H1 (cell line): ENCODE data around the gene DOK6. TPM values are rescaled to one million over a fixed set of nuclear protein-coding genes. Genes with fewer than 3 reads are reported as not detected.

Experiments
- CTCF ChIA-PET: fragments of 300-600 bp; sonication (Branson Sonifier 250); formaldehyde crosslinking; loops from one replicate; lab custom pipeline; 2021; ENCODE audit not compliant: partially characterized antibody; lab: Charles Lee
- POLR2A ChIA-PET: fragments of 300-600 bp; sonication (Branson Sonifier 250); formaldehyde crosslinking; loops from one replicate; lab custom pipeline; 2021; ENCODE audit warnings: inconsistent platforms; ENCODE audit not compliant: partially characterized antibody; lab: Charles Lee
- DNase-seq, 2 experiments: peaks; one replicate each; pipeline versions ENCODE4 v3.0.0 to v3.0.0-alpha.2; 2010 to 2022; ENCODE audit warnings: low spot score in 2 of 2, low read depth in 1 of 2, mixed read lengths in 1 of 2
- FAIRE-seq: peaks from 2 replicates; lab custom pipeline; 2011; peaks lifted over from hg19 to GRCh38; lab: Jason Lieb, UNC
- H2AFZ ChIP-seq: 2 replicates; pipeline ENCODE4 v1.8.1; 2012; ENCODE audit warnings: low read length, inconsistent platforms
- H2AK5ac ChIP-seq: 2 replicates; pipeline ENCODE4 v1.6.1; 2013; ENCODE audit warnings: low read depth, low read length
- H2BK120ac ChIP-seq: replicated peaks from 2 replicates; pipeline ENCODE3; 2013; ENCODE audit warnings: low read depth, low read length, inconsistent platforms
- H2BK12ac ChIP-seq: 2 replicates; pipeline ENCODE4 v1.6.1; 2013; ENCODE audit warnings: low read depth, low read length
- H2BK15ac ChIP-seq: 2 replicates; pipeline ENCODE4 v1.6.1; 2013; ENCODE audit warnings: low read length
- H2BK20ac ChIP-seq: 2 replicates; pipeline ENCODE4 v1.6.1; 2013; ENCODE audit warnings: low read length
- H2BK5ac ChIP-seq: 2 replicates; pipeline ENCODE4 v1.6.1; 2013; ENCODE audit warnings: low read depth, low read length
- H3K14ac ChIP-seq: 2 replicates; pipeline ENCODE4 v1.6.1; 2013; ENCODE audit warnings: inconsistent platforms; ENCODE audit not compliant: insufficient read length
- H3K18ac ChIP-seq: 2 replicates; pipeline ENCODE4 v1.6.1; 2013; ENCODE audit warnings: low read length; ENCODE audit errors: extremely low read depth
- H3K23ac ChIP-seq: 2 replicates; pipeline ENCODE4 v1.6.1; 2013; ENCODE audit warnings: inconsistent platforms; ENCODE audit not compliant: insufficient read length
- H3K23me2 ChIP-seq: 2 replicates; pipeline ENCODE4 v1.6.1; 2013; ENCODE audit warnings: low read depth, low read length
- H3K27ac ChIP-seq: 2 replicates; pipeline ENCODE4 v1.6.1; 2011; ENCODE audit warnings: low read depth, low read length, inconsistent platforms
- H3K27me3 ChIP-seq, 4 experiments: replicated peaks in 1 of 4; 1 replicate in 1 of 4; 2 replicates in 3 of 4; pipeline versions ENCODE4 v1.6.1 to v1.8.1; 2011 to 2013; ENCODE audit warnings: low read length in 3 of 4, mild to moderate bottlenecking in 3 of 4, inconsistent platforms in 2 of 4, mixed read lengths in 2 of 4, moderate library complexity in 1 of 4; ENCODE audit not compliant: control insufficient read depth in 3 of 4, insufficient read depth in 3 of 4; ENCODE audit errors: extremely low read depth in 1 of 4
- H3K36me3 ChIP-seq, 4 experiments: 2 replicates each; pipeline versions ENCODE4 v1.6.1 to v1.8.1; 2011 to 2013; ENCODE audit warnings: mild to moderate bottlenecking in 4 of 4, low read length in 3 of 4, moderate library complexity in 2 of 4, control low read depth in 1 of 4, inconsistent platforms in 1 of 4; ENCODE audit not compliant: insufficient read depth in 4 of 4, control insufficient read depth in 2 of 4
- H3K4ac ChIP-seq: replicated peaks from 2 replicates; pipeline ENCODE3; 2013; ENCODE audit warnings: low read length, low read depth, mixed read lengths, inconsistent platforms; ENCODE audit not compliant: insufficient read length
- H3K4me1 ChIP-seq, 4 experiments: replicated peaks in 1 of 4; 1 replicate in 1 of 4; 2 replicates in 3 of 4; pipeline versions ENCODE4 v1.6.1 to v1.8.1; 2011 to 2013; ENCODE audit warnings: low read length in 3 of 4, inconsistent platforms in 2 of 4, mixed read lengths in 1 of 4; ENCODE audit not compliant: insufficient read depth in 4 of 4, control insufficient read depth in 3 of 4
- H3K4me2 ChIP-seq, 2 experiments: 2 replicates each; pipeline versions ENCODE4 v1.6.1 to v1.8.1; 2011 to 2013; ENCODE audit warnings: low read depth in 2 of 2, low read length in 2 of 2, control low read depth in 1 of 2, inconsistent platforms in 1 of 2, mild to moderate bottlenecking in 1 of 2; ENCODE audit not compliant: insufficient read depth in 1 of 2
- H3K4me3 ChIP-seq, 4 experiments: fragments of 200-600, 300-600 bp in 1 of 4; sonication (generic), shearing (Covaris generic), sonication (Bioruptor Twin) in 1 of 4; 2 replicates each; pipeline versions ENCODE4 v1.5.1 to v1.8.1; 2011 to 2016; ENCODE audit warnings: low read length in 4 of 4, low read depth in 3 of 4, control low read depth in 2 of 4, inconsistent platforms in 2 of 4, mild to moderate bottlenecking in 2 of 4, mixed read lengths in 1 of 4, moderate library complexity in 1 of 4; ENCODE audit not compliant: insufficient read depth in 2 of 4; ENCODE audit errors: extremely low read depth in 1 of 4
- H3K56ac ChIP-seq: replicated peaks from 2 replicates; pipeline ENCODE3; 2013; ENCODE audit warnings: low read depth, mild to moderate bottlenecking, mixed read lengths, low read length, inconsistent platforms; ENCODE audit not compliant: insufficient read length
- H3K79me1 ChIP-seq: 2 replicates; pipeline ENCODE4 v1.6.1; 2013; ENCODE audit warnings: low read depth, low read length, control low read depth
- H3K79me2 ChIP-seq, 2 experiments: 2 replicates each; pipeline versions ENCODE4 v1.6.1 to v1.8.1; 2012 to 2013; ENCODE audit warnings: low read length in 2 of 2, mild to moderate bottlenecking in 2 of 2, inconsistent platforms in 1 of 2; ENCODE audit not compliant: insufficient read depth in 2 of 2, control insufficient read depth in 1 of 2
- H3K9ac ChIP-seq, 4 experiments: replicated peaks in 1 of 4; 1 replicate in 1 of 4; 2 replicates in 3 of 4; pipeline versions ENCODE4 v1.6.1 to v1.8.1; 2011 to 2013; ENCODE audit warnings: low read depth in 3 of 4, low read length in 3 of 4, control low read depth in 2 of 4, mild to moderate bottlenecking in 2 of 4, moderate library complexity in 2 of 4, inconsistent platforms in 1 of 4; ENCODE audit errors: extremely low read depth in 1 of 4
- H3K9me3 ChIP-seq, 2 experiments: 2 replicates each; pipeline versions ENCODE4 v1.6.1 to v1.8.1; 2012 to 2013; ENCODE audit warnings: mild to moderate bottlenecking in 2 of 2, moderate library complexity in 2 of 2, control low read depth in 1 of 2, inconsistent platforms in 1 of 2, low read depth in 1 of 2, low read length in 1 of 2, mixed read lengths in 1 of 2; ENCODE audit not compliant: insufficient read depth in 2 of 2
- H4K20me1 ChIP-seq, 2 experiments: replicated peaks in 1 of 2; 2 replicates each; pipeline versions ENCODE3 to v1.8.1; 2011 to 2013; ENCODE audit warnings: inconsistent platforms in 2 of 2, low read length in 2 of 2, mild to moderate bottlenecking in 1 of 2; ENCODE audit not compliant: insufficient read depth in 2 of 2, control insufficient read depth in 1 of 2
- H4K5ac ChIP-seq: 2 replicates; pipeline ENCODE4 v1.6.1; 2013; ENCODE audit warnings: low read length, low read depth, mixed read lengths, inconsistent platforms; ENCODE audit not compliant: insufficient read length
- H4K8ac ChIP-seq: 2 replicates; pipeline ENCODE4 v1.8.0; 2013; ENCODE audit warnings: mild to moderate bottlenecking, moderate library complexity, low read length, inconsistent platforms; ENCODE audit not compliant: insufficient read depth; ENCODE audit errors: extremely low read depth
- H4K91ac ChIP-seq: replicated peaks from 2 replicates; pipeline ENCODE3; 2013; ENCODE audit warnings: low read length, mixed read lengths, inconsistent platforms; ENCODE audit not compliant: insufficient read length
- YY1 ChIP-seq: IDR thresholded peaks from 2 replicates; pipeline ENCODE4 v1.6.1; 2011; ENCODE audit warnings: low read depth, mild to moderate bottlenecking, low read length
- WGBS, 2 experiments: shearing (Covaris generic) in 1 of 2; methylation state at CpG; one replicate each; pipeline versions ENCODE4 v1.1.6 to v1.1.7; 2013 to 2015; ENCODE audit warnings: low lambda C conversion rate in 2 of 2, mixed read lengths in 2 of 2, inconsistent platforms in 1 of 2, low coverage in 1 of 2, missing lambda C conversion rate in 1 of 2; ENCODE audit not compliant: insufficient replicate concordance in 2 of 2, insufficient coverage in 1 of 2, insufficient read length in 1 of 2; ENCODE audit errors: extremely low coverage in 1 of 2, missing lambda C conversion rate in 1 of 2; 5-methylcytosine and 5-hydroxymethylcytosine counted together
- polyA plus RNA-seq, 7 experiments: library from polyadenylated mRNA; depleted of rRNA in 3 of 7; stranded (reverse) in 5 of 7; unstranded in 2 of 7; fragments of >200 nt in 5 of 7; fragments of 200-250 nt in 2 of 7; gene quantifications; 1 replicate in 5 of 7; 2 replicates in 1 of 7; 4 replicates in 1 of 7; pipeline versions ENCODE4 v1.2.1 to v1.2.3, GENCODE V29; 2011 to 2013; ENCODE audit warnings: missing spikeins in 2 of 7, mixed read lengths in 2 of 7
- total RNA-seq: library from RNA; stranded (reverse); fragmentation: NEBNext Ultra II Directional; extraction: Animal tissue kit (Norgen Biotek cat#: 25700); gene quantifications from 2 replicates; pipeline ENCODE4 v1.2.1, GENCODE V29; 2021

The DOK6 gene
- total and polyA plus RNA-seq, 2 of the 8 experiments (the other 6 are each of a cell fraction or from before 2014, with no cell fraction given) = 0.33 to 0.50 TPM

DNA sequence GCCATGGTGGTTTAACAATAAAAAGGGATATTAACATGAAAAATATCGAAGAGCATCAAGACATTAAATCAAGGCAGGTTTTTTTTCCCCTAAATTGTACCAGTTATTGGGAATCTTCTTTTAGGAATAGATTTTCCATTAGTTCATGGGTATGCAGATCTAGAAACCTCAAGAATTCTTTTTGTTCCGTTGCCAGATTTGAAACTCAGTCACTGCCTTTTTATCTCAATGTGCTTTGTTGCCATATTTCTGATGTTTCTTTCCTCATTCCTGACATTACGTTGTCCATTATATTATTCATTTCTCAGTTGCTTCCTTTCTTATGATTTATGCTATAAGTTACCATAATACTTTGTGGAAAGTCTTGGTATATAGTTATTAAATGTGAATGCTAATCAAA is 384.8 kb downstream of the DOK6 start:
- no peak overlapping the region for H2AK5ac ChIP-seq
- POLR2A ChIA-PET = no interaction called here
- 88% methylated on average over 3 of the region's 3 CpGs; no CpG with 5 or more reads in 1 of the 2 experiments for WGBS, 2 experiments

More for the DNA sequence above, 384.8 kb downstream of the DOK6 start:
- H3K23me2 ChIP-seq = no peaks in the 10 kb centered on the region
- H2BK12ac ChIP-seq = no peak overlapping the region
- H3K56ac ChIP-seq = no peak overlapping the region
- no peak overlapping the region for H4K8ac ChIP-seq
- no peaks in the 10 kb centered on the region for H3K36me3 ChIP-seq
- no peaks in the 10 kb centered on the region for H3K27me3 ChIP-seq
- H2AFZ ChIP-seq = no peak overlapping the region
- no peak overlapping the region for H3K4me3 ChIP-seq
- H3K4me1 ChIP-seq = no peaks in the 10 kb centered on the region
- H2BK5ac ChIP-seq = no peak overlapping the region
- CTCF ChIA-PET = no interaction called here
- no peak overlapping the region for H3K14ac ChIP-seq
- H3K9ac ChIP-seq = no peak overlapping the region
- H4K20me1 ChIP-seq = no peaks in the 10 kb centered on the region
- H3K4ac ChIP-seq = no peak overlapping the region
- TF ChIP-seq YY1 = no peak
- TF ChIP-seq, all 59 proteins: peak for 0
- H2BK120ac ChIP-seq = no peak overlapping the region
- no peak for DNase-seq
- no peak overlapping the region for H3K4me2 ChIP-seq
- H3K9me3 ChIP-seq = no peaks in the 10 kb centered on the region
- H2BK15ac ChIP-seq = no peak overlapping the region
- no peak overlapping the region for H3K27ac ChIP-seq
- H3K23ac ChIP-seq = no peak overlapping the region
- H3K18ac ChIP-seq = no peak overlapping the region
- no peak for FAIRE-seq
- no peaks in the 10 kb centered on the region for H3K79me2 ChIP-seq
- H4K91ac ChIP-seq = no peak overlapping the region
- H3K79me1 ChIP-seq = no peaks in the 10 kb centered on the region
- no peak overlapping the region for H4K5ac ChIP-seq
- H2BK20ac ChIP-seq = no peak overlapping the region
